ENCODE data around the gene NXPE1. TPM values are rescaled to one million over a fixed set of nuclear protein-coding genes. Genes with fewer than 3 reads are reported as not detected.
A peak's percentile ranks its signal among the peaks of the same experiment; 100 is the strongest.

NXPE1 gene
- total and polyA plus RNA-seq, 3 experiments from 2014 or later: not detected

DNA sequence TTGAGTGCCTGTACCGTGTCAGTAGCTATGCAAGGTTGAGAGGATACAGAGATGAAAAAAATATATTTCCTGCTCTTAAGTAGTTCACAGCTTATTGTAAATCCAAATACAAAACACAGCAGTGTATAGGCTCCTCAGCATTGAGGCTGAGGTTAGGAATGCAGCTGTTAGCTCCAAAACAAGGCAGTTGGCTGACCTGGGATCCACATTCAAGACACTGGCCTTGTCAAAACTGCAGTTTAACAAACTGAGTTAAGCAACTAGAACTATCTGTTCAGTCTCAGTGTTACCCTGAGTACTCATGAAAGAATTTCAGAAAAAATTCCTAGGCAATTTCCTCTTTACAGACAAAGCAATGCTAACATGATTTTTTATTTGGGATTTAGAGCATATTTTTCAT is 77.6 kb downstream of the NXPE1 start:
- H3K36me3 Mint-ChIP-seq: peaks cover 0 to 5% (median 5%) of the 10 kb centered on the region in 3 donors
- ChIA-PET CTCF (no interaction called here), POLR2A (no interaction called here)
- Histone ChIP-seq H3K27me3 (ENCODE audit: insufficient read depth, low read length, poor library complexity, severe bottlenecking) (no peaks in the 10 kb centered on the region), H3K4me1 (ENCODE audit: insufficient read depth, low read length) (no peaks in the 10 kb centered on the region), H3K36me3 (ENCODE audit: insufficient read depth, low read length) (no peaks in the 10 kb centered on the region), H3K27ac (ENCODE audit: low read depth, low read length) (no peak overlapping the region), H3K9me3 (ENCODE audit: low read length) (no peaks in the 10 kb centered on the region), H3K4me3 (ENCODE audit: low read length) (no peak overlapping the region)
- H3K27ac Mint-ChIP-seq: peak overlapping the region in 1 of 8 donors; percentile 48
- peaks cover 0 to 1% (median 0%) of the 10 kb centered on the region in 5 donors for H3K9me3 Mint-ChIP-seq
- DNase-seq: no peak
- H3K4me1 Mint-ChIP-seq: no peaks in the 10 kb centered on the region
- H3K4me3 Mint-ChIP-seq: no peak overlapping the region
- H3K27me3 Mint-ChIP-seq: peaks cover 0 to 7% of the 10 kb centered on the region in 2 donors

DNA sequence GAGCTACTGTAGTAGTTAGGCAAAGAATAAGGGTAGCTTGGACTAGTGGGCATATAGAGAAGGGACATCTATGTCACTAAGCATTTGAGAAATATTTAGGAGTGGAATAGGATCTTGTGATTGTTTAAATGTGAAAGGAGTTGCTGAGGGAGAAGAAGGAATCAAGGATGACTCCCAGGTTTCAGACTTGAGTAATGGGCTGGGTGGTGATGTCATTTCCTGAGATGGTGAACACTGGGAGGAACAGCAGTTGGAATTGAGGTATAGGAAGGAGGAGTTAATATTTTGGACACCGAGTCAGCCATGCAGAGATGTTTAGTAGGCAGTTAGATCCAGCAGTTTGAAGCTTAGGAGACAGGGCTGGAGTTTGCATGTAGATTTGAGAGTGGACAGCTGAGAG is 80.3 kb downstream of the NXPE1 start:
- Histone ChIP-seq H3K27ac (ENCODE audit: low read depth, low read length) (no peak overlapping the region), H3K4me1 (ENCODE audit: insufficient read depth, low read length) (no peaks in the 10 kb centered on the region), H3K27me3 (ENCODE audit: insufficient read depth, low read length, poor library complexity, severe bottlenecking) (no peaks in the 10 kb centered on the region), H3K9me3 (ENCODE audit: low read length) (no peaks in the 10 kb centered on the region), H3K36me3 (ENCODE audit: insufficient read depth, low read length) (no peaks in the 10 kb centered on the region), H3K4me3 (ENCODE audit: low read length) (no peak overlapping the region)
- H3K27ac Mint-ChIP-seq: no peak overlapping the region
- ChIA-PET POLR2A (no interaction called here), CTCF (no interaction called here)
- no peak for DNase-seq
- H3K9me3 Mint-ChIP-seq: no peaks in the 10 kb centered on the region
- no peak overlapping the region for H3K4me3 Mint-ChIP-seq
- H3K4me1 Mint-ChIP-seq: no peaks in the 10 kb centered on the region
- H3K36me3 Mint-ChIP-seq: peaks cover 0 to 5% (median 0%) of the 10 kb centered on the region in 3 donors
- H3K27me3 Mint-ChIP-seq: peaks cover 9 to 10% of the 10 kb centered on the region in 2 donors

DNA sequence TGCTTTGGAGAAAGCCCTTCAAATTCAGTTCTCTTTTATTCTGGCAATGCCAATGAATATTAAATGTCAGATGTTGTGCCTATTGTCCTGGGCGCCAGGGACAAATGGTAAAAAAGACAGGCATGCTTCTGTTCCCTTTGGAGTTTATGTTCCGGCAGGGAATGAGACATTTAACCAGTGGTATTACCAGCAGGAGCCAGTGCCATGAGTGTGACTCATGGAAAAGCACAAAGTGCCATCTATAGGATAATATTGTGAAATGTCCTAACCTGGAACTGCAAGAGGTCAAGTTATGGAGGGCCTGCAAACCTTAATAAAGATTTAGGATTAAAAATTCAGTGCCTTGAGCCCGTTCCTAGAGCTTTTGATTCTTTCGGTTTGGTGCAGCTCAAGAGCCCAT is 80.9 kb downstream of the NXPE1 start:
- H3K27me3 Mint-ChIP-seq: peaks cover 12 to 14% of the 10 kb centered on the region in 2 donors
- no peak overlapping the region for H3K27ac Mint-ChIP-seq
- ChIA-PET CTCF (no interaction called here), POLR2A (no interaction called here)
- DNase-seq: no peak
- Histone ChIP-seq H3K4me1 (ENCODE audit: insufficient read depth, low read length) (no peaks in the 10 kb centered on the region), H3K27ac (ENCODE audit: low read depth, low read length) (no peak overlapping the region), H3K27me3 (ENCODE audit: insufficient read depth, low read length, poor library complexity, severe bottlenecking) (no peaks in the 10 kb centered on the region), H3K4me3 (ENCODE audit: low read length) (no peak overlapping the region), H3K9me3 (ENCODE audit: low read length) (no peaks in the 10 kb centered on the region), H3K36me3 (ENCODE audit: insufficient read depth, low read length) (no peaks in the 10 kb centered on the region)
- no peaks in the 10 kb centered on the region for H3K4me1 Mint-ChIP-seq
- H3K4me3 Mint-ChIP-seq: no peak overlapping the region
- H3K36me3 Mint-ChIP-seq: peaks cover 0 to 5% (median 0%) of the 10 kb centered on the region in 3 donors
- no peaks in the 10 kb centered on the region for H3K9me3 Mint-ChIP-seq

DNA sequence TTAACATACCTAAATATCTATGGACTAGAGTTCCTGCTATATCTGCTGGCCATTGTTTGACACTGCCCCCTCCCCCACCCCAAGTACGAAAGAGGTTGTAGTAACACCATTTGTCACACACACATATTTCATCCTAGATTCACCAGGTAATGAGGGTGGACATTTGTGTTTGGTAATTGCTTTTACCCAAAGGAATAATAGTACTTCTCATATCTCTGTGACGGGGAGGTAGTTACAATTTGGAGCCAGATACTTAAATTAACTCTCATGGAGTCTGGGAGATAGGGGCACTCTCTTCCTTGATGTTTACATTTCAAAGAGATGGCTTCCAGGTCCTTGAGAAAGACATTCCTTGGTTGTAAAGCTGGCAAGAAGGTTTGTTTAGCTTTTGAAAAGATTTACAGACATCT is 81.7 kb downstream of the NXPE1 start:
- Histone ChIP-seq H3K9me3 (ENCODE audit: low read length) (no peaks in the 10 kb centered on the region), H3K4me3 (ENCODE audit: low read length) (no peak overlapping the region), H3K27ac (ENCODE audit: low read depth, low read length) (no peak overlapping the region), H3K36me3 (ENCODE audit: insufficient read depth, low read length) (no peaks in the 10 kb centered on the region), H3K4me1 (ENCODE audit: insufficient read depth, low read length) (no peaks in the 10 kb centered on the region), H3K27me3 (ENCODE audit: insufficient read depth, low read length, poor library complexity, severe bottlenecking) (no peaks in the 10 kb centered on the region)
- ChIA-PET POLR2A (no interaction called here), CTCF (no interaction called here)
- no peak for DNase-seq
- H3K36me3 Mint-ChIP-seq: peaks cover 0 to 5% (median 0%) of the 10 kb centered on the region in 3 donors
- no peak overlapping the region for H3K27ac Mint-ChIP-seq
- H3K4me1 Mint-ChIP-seq: no peaks in the 10 kb centered on the region
- no peak overlapping the region for H3K4me3 Mint-ChIP-seq
- peaks cover 12 to 17% of the 10 kb centered on the region in 2 donors for H3K27me3 Mint-ChIP-seq
- H3K9me3 Mint-ChIP-seq: no peaks in the 10 kb centered on the region

DNA sequence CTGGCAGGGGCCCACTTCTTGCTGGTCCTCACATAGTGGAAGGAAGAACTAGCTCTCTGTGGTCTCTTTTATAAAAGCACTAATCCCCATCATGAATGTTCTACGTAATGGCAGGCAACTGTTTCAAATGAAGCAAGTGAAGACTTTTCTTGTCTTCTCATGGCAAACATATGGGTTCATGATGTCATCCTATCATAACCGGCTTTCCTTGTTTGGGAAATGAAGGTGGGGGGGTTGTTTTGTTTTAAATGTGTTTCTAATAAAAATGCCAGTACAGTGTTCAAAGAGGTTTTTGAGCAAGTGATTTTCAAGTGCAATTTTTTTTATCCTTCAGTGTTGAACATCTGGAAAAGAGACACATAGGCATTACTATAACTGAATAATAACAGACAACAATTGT is 87.0 kb downstream of the NXPE1 start:
- Mint-ChIP-seq H3K4me3 (no peak overlapping the region), H3K27ac (no peak overlapping the region), H3K4me1 (no peaks in the 10 kb centered on the region), H3K36me3 (peaks cover 0 to 12% (median 0%) of the 10 kb centered on the region in 3 donors), H3K9me3 (peaks cover 0 to 4% (median 0%) of the 10 kb centered on the region in 5 donors), H3K27me3 (peaks cover 12 to 29% of the 10 kb centered on the region in 2 donors)
- H3K27me3 ChIP-seq (ENCODE audit: insufficient read depth, low read length, poor library complexity, severe bottlenecking): no peaks in the 10 kb centered on the region
- H3K4me1 ChIP-seq (ENCODE audit: insufficient read depth, low read length): no peaks in the 10 kb centered on the region
- H3K27ac ChIP-seq (ENCODE audit: low read depth, low read length): no peak overlapping the region
- H3K4me3 ChIP-seq (ENCODE audit: low read length): no peak overlapping the region
- ChIA-PET POLR2A (no interaction called here), CTCF (no interaction called here)
- H3K36me3 ChIP-seq (ENCODE audit: insufficient read depth, low read length): no peaks in the 10 kb centered on the region
- no peak for DNase-seq
- H3K9me3 ChIP-seq (ENCODE audit: low read length): no peaks in the 10 kb centered on the region

Other genes with a start within 250 kb of the NXPE1 start
- 1 to 10 TPM; 8.2 to 9.3 TPM for gene C11orf71, start 159.4 kb downstream of the NXPE1 start, total RNA-seq
- gene C11orf71, start 159.4 kb downstream of the NXPE1 start, polyA plus RNA-seq: 10.0 TPM
- 10 to 100 TPM; 35.7 to 37.7 TPM for gene RBM7, start 159.2 kb downstream of the NXPE1 start, total RNA-seq
- gene RBM7, start 159.2 kb downstream of the NXPE1 start, polyA plus RNA-seq: 23.1 TPM
- gene REXO2, start 120.4 kb downstream of the NXPE1 start, total RNA-seq: 10 to 100 TPM; 77.7 to 79.8 TPM
- gene REXO2, start 120.4 kb downstream of the NXPE1 start, polyA plus RNA-seq: 52.9 TPM
- gene NXPE4, start 35.9 kb upstream of the NXPE1 start, total RNA-seq: not detected
- not detected for gene NXPE4, start 35.9 kb upstream of the NXPE1 start, polyA plus RNA-seq
- not detected for gene NXPE2, start 118.6 kb upstream of the NXPE1 start, total RNA-seq
- not detected for gene NXPE2, start 118.6 kb upstream of the NXPE1 start, polyA plus RNA-seq

All from CD8-positive, alpha-beta memory T cell (primary cell).